Memory B cell (primary cell): ENCODE results near the gene ABLIM3.

Experiments used
- ATAC-seq: fragments of 150-1000 bp; cut with Tn5 transposase; 2 replicates; pipeline ENCODE4 v1.10.0; 2021; ENCODE audit warnings: low read depth, mild to moderate bottlenecking, moderate library complexity
- DNase-seq, 2 donors: peaks; one replicate each; pipeline ENCODE4 v3.0.0; 2022; ENCODE audit warnings: low spot score in 2 of 2
- H3K27ac Mint-ChIP-seq: one replicate; pipeline ENCODE4 v1.8.0; 2022; ENCODE audit warnings: mild to moderate bottlenecking, moderate library complexity, mixed read lengths
- H3K27me3 Mint-ChIP-seq: one replicate; pipeline ENCODE4 v1.8.0; 2022; ENCODE audit warnings: mixed read lengths
- H3K36me3 Mint-ChIP-seq: one replicate; pipeline ENCODE4 v1.8.0; 2022; ENCODE audit warnings: mild to moderate bottlenecking, mixed read lengths
- H3K4me1 Mint-ChIP-seq: one replicate; pipeline ENCODE4 v1.8.0; 2022; ENCODE audit warnings: mixed read lengths
- H3K4me3 Mint-ChIP-seq: one replicate; pipeline ENCODE4 v1.8.0; 2022; ENCODE audit warnings: mild to moderate bottlenecking, moderate library complexity, mixed read lengths
- H3K9me3 Mint-ChIP-seq: one replicate; pipeline ENCODE4 v1.8.0; 2022; ENCODE audit warnings: mixed read lengths

The ABLIM3 gene

DNA sequence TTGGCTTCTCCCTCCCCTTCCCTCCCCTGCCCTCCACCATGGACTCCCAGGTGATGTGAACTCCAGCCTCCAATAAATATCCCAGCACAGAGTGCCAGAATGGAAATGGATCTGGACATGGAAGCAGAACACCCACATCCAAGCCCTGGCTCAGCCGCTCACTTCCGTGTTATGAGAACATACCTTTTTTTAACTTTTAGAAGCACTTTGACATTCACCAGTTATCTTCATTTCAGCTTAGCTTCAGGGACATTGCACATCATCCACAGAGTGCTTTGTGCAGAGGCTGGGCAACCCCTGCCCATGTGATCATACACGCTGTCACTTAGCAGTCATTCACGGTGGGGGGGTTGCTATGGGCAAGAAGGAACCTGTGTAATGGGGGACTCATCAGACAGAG, 139.5 kb downstream of the ABLIM3 start:
- no peaks in the 10 kb centered on the region for H3K36me3 Mint-ChIP-seq
- no peak for ATAC-seq
- peaks cover 2% of the 10 kb centered on the region for H3K4me1 Mint-ChIP-seq
- H3K9me3 Mint-ChIP-seq, result no peaks in the 10 kb centered on the region
- no peak overlapping the region for H3K4me3 Mint-ChIP-seq
- H3K27me3 Mint-ChIP-seq, result peaks cover 22% of the 10 kb centered on the region
- DNase-seq, result no peak
- no peak overlapping the region for H3K27ac Mint-ChIP-seq

DNA sequence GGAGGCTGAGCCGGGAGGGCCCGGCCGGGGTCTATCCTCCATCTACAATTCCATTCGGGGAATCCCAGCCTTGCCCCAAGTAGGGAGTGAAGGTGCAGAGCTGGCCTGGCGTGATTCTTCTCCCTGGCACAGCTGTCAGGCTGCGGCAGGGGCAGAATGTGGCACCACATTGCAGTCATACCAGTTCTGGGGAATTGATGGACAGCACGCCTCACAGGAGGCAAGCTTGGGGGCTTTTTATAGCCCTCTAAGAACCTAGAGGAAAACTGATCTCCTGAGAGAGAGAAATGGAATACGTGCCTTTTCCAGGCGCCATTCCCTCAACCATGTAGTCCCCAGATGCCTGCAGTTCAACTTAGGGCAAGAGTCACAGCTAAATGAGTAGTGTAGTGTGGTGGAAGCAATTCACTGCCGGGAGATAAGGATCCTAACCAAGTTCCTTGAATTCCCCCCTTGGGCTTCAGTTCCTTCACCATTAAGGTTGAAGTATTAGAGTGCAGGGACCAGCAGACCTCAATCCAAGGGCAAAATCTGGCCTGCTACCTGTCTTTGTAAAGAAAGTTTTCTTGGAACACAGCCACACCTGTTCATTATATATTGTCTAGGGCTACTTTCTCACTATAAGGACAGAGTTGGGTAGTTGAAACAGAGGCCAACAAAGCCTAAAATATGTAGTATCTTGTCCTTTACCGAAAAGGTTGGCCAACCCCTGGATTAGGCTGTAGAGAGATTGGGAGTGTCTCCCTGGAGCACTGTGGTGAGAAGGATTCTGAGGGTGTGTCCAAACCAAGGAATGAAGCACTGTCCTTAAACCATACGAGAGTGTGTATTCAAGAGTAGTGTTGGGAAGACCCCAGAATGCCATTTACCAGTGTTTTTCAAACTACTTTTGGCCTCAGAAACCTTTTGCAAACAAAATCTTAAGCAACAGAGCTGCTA, 141.0 kb downstream of the ABLIM3 start:
- no peaks in the 10 kb centered on the region for H3K9me3 Mint-ChIP-seq
- H3K27ac Mint-ChIP-seq, result no peak overlapping the region
- no peak overlapping the region for H3K4me3 Mint-ChIP-seq
- ATAC-seq, result no peak
- DNase-seq, result no peak
- H3K4me1 Mint-ChIP-seq, result peaks cover 2% of the 10 kb centered on the region
- H3K27me3 Mint-ChIP-seq, result peaks cover 20% of the 10 kb centered on the region
- H3K36me3 Mint-ChIP-seq, result no peaks in the 10 kb centered on the region

- peaks cover 2% of the 10 kb centered on the region for H3K4me1 Mint-ChIP-seq
- ATAC-seq (no peak), DNase-seq (no peak)
- H3K27ac Mint-ChIP-seq, result no peak overlapping the region
- peaks cover 19% of the 10 kb centered on the region for H3K27me3 Mint-ChIP-seq
- no peaks in the 10 kb centered on the region for H3K36me3 Mint-ChIP-seq
- H3K4me3 Mint-ChIP-seq, result no peak overlapping the region
- no peaks in the 10 kb centered on the region for H3K9me3 Mint-ChIP-seq
Observed at GRCh38 chr5:149282966-149283332, 141.7 kb downstream of the ABLIM3 start.

GRCh38 chr5:149283626-149284480, 142.6 kb downstream of the ABLIM3 start:
- Mint-ChIP-seq H3K27me3 (peaks cover 14% of the 10 kb centered on the region), H3K4me1 (peaks cover 2% of the 10 kb centered on the region), H3K9me3 (no peaks in the 10 kb centered on the region), H3K36me3 (no peaks in the 10 kb centered on the region), H3K27ac (no peak overlapping the region), H3K4me3 (no peak overlapping the region)
- DNase-seq (no peak), ATAC-seq (no peak)

GRCh38 chr5:149284501-149284900, 143.2 kb downstream of the ABLIM3 start:
- Mint-ChIP-seq H3K27ac (no peak overlapping the region), H3K9me3 (no peaks in the 10 kb centered on the region), H3K4me1 (peaks cover 2% of the 10 kb centered on the region), H3K4me3 (no peak overlapping the region), H3K27me3 (peaks cover 19% of the 10 kb centered on the region), H3K36me3 (no peaks in the 10 kb centered on the region)
- no peak for DNase-seq
- ATAC-seq, result no peak

GRCh38 chr5:149285153-149285552, 143.9 kb downstream of the ABLIM3 start:
- Mint-ChIP-seq H3K4me1 (peaks cover 2% of the 10 kb centered on the region), H3K36me3 (no peaks in the 10 kb centered on the region), H3K27me3 (peaks cover 15% of the 10 kb centered on the region), H3K27ac (no peak overlapping the region), H3K9me3 (no peaks in the 10 kb centered on the region), H3K4me3 (no peak overlapping the region)
- ATAC-seq, result no peak
- DNase-seq, result no peak

DNA sequence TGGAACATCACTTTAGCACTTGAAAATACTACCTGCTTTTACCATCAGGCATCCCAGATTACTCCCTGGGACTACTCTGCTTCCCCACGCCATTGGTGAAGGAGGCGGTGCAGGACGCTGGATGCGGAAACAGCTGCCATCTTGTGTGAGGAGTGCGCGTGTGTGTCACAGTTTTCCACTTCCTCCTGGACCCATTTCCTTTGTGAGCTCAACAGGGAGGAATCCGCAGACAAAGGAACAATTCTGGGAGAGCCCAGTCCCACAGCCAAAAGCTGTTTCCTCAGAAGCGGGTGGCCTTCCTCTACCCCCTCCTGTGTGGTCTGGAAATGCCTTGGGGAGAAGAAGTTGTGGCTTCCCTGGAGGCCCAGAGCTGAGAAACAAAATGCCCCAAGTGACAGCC, 147.1 kb downstream of the ABLIM3 start:
- no peaks in the 10 kb centered on the region for H3K9me3 Mint-ChIP-seq
- H3K36me3 Mint-ChIP-seq, result no peaks in the 10 kb centered on the region
- no peak overlapping the region for H3K27ac Mint-ChIP-seq
- H3K4me1 Mint-ChIP-seq, result peaks cover 2% of the 10 kb centered on the region
- H3K4me3 Mint-ChIP-seq, result no peak overlapping the region
- peaks cover 13% of the 10 kb centered on the region for H3K27me3 Mint-ChIP-seq
- ATAC-seq, result no peak
- no peak for DNase-seq

GRCh38 chr5:149289301-149289700, 148.0 kb downstream of the ABLIM3 start:
- Mint-ChIP-seq H3K36me3 (no peaks in the 10 kb centered on the region), H3K27ac (no peak overlapping the region), H3K4me3 (no peak overlapping the region), H3K9me3 (no peaks in the 10 kb centered on the region), H3K27me3 (peaks cover 11% of the 10 kb centered on the region), H3K4me1 (no peaks in the 10 kb centered on the region)
- ATAC-seq (no peak), DNase-seq (no peak)

DNA sequence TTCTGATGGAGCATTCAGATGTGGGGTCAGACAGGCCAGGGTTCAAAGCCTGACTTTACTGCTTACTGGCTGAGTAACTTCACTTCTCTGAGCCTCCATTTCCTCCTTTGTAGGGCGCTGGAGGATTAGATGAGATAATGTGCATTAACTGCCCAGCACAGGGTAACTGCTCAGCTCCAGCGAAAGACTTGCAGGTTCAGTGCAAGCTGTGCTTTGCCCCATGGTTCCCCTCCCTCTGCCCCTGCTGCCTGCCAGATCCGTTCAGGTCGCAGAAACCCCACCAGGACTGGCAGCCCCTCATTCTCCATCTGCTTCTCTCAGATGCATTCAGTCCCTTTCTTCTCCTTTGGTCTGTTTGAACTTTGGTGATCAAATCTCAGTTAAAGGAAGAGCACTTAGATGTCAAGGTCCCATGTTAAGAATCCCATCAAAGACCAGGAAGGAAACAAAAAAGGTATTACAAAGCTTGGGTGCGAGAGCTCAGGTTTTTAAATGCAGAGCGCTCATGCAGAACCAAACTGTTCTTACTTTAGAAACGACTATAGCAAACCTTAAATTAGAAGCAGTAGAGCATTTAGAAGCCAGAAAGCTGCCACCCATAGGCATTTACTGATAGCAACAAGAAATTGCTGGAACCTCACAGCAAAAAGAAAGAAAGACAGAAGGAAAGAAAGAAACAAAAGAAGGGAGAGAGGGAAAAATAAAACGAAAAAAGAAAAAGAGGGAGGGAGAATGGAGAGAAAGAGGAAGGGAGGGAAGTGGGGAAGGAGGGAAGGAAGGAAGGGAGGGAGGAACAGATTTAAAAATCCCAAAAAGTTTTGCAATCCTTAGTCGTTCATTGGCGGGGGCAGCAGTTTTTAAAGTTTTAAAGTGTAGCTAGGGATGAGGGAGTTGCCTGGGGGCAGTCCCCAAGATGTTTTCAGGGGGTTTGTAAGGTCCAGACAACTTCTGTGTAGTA, 153.9 kb downstream of the ABLIM3 start:
- no peak overlapping the region for H3K4me3 Mint-ChIP-seq
- H3K9me3 Mint-ChIP-seq, result no peaks in the 10 kb centered on the region
- peaks cover 9% of the 10 kb centered on the region for H3K4me1 Mint-ChIP-seq
- ATAC-seq (no peak), DNase-seq (no peak)
- H3K27ac Mint-ChIP-seq, result no peak overlapping the region
- peaks cover 9% of the 10 kb centered on the region for H3K27me3 Mint-ChIP-seq
- no peaks in the 10 kb centered on the region for H3K36me3 Mint-ChIP-seq

DNA sequence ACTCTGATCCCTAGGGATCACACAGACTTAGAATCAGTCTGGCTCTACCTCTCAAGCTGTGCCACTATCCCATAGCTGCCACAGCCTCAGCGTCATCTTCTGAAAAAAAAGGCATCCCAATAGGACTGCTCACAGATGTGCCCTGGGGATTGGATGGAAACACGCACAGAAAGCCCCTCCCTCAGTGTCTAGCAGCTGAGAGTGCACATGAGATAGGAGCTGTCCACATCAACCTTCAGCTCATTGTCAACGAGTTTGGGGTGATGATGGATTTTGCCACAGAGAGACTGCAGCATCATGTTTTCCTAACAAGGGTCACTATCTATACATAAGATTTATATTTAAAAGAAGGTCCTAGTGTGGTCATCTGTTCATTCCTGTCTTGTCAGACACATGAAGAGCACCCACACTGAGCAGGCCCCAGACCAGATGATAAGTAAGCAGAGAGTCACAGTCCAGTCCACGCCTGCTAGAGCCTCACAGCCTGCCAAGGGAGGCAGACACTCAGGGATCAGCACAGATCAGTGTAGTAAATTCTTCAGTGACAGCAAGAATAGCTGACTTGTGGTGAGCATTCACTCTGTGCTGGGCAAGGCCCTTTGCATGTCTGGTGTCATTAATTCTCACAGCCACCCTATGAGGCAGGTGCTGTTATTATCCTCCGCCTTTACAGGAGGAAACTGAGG, 156.2 kb downstream of the ABLIM3 start:
- no peak overlapping the region for H3K27ac Mint-ChIP-seq
- ATAC-seq (no peak), DNase-seq (no peak)
- no peaks in the 10 kb centered on the region for H3K9me3 Mint-ChIP-seq
- H3K36me3 Mint-ChIP-seq, result no peaks in the 10 kb centered on the region
- no peak overlapping the region for H3K4me3 Mint-ChIP-seq
- H3K27me3 Mint-ChIP-seq, result peaks cover 12% of the 10 kb centered on the region
- H3K4me1 Mint-ChIP-seq, result peaks cover 9% of the 10 kb centered on the region

DNA sequence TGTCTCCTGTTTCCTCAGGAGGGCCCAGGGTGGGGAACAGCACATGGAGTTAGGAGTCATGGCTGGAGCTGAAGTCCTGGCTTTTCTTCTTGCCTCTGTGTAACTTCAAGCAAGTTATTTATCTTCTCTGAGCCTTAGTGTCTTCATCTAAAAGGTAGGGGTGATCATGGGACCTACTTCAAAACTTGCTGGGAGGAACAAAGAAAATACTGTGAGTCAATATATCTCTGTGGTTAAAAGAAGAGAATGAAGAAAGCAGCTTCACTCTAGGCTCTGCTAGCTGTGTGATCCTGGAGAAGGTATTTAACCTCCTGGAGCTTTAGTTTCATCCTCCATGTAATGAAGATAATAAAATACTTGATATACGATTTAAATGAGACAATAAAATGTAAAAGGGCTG, 156.9 kb downstream of the ABLIM3 start:
- no peak for ATAC-seq
- DNase-seq, result no peak
- H3K4me1 Mint-ChIP-seq, result peaks cover 9% of the 10 kb centered on the region
- peaks cover 12% of the 10 kb centered on the region for H3K27me3 Mint-ChIP-seq
- H3K27ac Mint-ChIP-seq, result no peak overlapping the region
- no peak overlapping the region for H3K4me3 Mint-ChIP-seq
- H3K9me3 Mint-ChIP-seq, result no peaks in the 10 kb centered on the region
- no peaks in the 10 kb centered on the region for H3K36me3 Mint-ChIP-seq

DNA sequence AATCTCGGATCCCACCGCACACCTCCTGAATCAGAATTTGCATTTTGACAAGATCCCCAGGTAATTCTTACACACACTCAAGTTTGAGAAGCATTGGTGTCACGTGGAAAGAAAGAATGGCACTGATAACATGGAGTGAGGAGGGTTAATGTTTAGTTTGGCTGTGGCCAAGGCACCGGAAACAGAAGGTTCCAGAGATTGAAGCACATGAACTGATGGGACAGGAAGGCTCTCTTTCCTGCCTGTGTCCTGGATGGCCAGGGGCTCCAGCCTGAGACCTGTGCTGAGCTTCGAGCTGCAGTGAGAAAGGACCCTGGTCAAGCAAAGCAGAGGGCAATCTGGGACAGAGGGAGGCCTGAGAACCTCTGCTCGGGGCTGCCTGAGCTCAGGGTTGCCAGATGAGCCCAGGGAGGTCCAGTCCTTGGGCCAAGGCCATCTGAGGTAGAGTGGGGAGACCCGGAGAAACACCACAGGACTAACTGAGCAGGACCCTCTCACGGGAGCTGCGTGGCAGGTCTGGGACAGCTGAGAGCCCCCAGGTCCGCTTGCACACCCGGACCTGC, 157.6 kb downstream of the ABLIM3 start:
- ATAC-seq (no peak), DNase-seq (no peak)
- Mint-ChIP-seq H3K4me1 (peaks cover 9% of the 10 kb centered on the region), H3K27ac (no peak overlapping the region), H3K36me3 (no peaks in the 10 kb centered on the region), H3K4me3 (no peak overlapping the region), H3K9me3 (no peaks in the 10 kb centered on the region), H3K27me3 (peaks cover 14% of the 10 kb centered on the region)
